ENCODE data around the gene RASAL2.

DNA sequence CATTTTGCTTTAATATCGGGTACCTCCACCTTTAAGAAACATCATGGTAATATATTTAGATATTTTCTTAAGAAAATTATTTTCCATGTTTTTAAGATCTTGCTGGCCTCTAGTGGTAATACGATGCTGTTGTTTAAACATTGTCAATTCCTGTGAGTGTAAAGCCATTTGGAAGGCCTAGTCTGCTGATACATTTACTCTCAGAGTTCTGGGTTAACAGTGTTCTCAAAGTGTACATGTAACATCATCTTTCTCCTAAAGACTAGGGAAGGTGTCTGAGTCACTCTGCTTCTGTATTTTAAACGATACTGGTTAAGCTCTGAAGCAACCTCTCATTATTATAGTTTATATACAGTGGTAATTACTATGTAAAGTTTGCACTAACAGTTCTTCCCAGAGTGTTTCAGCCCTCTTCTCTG, 189.1 kb downstream of the RASAL2 start:
- TF ChIP-seq CTCF (IDR thresholded peaks at IDR 0.05) (peak; percentile 65; the same call in 1 of the 2 replicates), POLR2AphosphoS5 (IDR thresholded peaks at IDR 0.05; ENCODE audit: low read depth, low read length) (no peak), TCF7L2 (IDR thresholded peaks at IDR 0.05; ENCODE audit: low read depth, low read length) (no peak), SIN3A (IDR thresholded peaks at IDR 0.05; ENCODE audit: borderline replicate concordance, insufficient read depth, low read depth, low read length) (no peak)
- TF ChIP-seq, protein P1, sequence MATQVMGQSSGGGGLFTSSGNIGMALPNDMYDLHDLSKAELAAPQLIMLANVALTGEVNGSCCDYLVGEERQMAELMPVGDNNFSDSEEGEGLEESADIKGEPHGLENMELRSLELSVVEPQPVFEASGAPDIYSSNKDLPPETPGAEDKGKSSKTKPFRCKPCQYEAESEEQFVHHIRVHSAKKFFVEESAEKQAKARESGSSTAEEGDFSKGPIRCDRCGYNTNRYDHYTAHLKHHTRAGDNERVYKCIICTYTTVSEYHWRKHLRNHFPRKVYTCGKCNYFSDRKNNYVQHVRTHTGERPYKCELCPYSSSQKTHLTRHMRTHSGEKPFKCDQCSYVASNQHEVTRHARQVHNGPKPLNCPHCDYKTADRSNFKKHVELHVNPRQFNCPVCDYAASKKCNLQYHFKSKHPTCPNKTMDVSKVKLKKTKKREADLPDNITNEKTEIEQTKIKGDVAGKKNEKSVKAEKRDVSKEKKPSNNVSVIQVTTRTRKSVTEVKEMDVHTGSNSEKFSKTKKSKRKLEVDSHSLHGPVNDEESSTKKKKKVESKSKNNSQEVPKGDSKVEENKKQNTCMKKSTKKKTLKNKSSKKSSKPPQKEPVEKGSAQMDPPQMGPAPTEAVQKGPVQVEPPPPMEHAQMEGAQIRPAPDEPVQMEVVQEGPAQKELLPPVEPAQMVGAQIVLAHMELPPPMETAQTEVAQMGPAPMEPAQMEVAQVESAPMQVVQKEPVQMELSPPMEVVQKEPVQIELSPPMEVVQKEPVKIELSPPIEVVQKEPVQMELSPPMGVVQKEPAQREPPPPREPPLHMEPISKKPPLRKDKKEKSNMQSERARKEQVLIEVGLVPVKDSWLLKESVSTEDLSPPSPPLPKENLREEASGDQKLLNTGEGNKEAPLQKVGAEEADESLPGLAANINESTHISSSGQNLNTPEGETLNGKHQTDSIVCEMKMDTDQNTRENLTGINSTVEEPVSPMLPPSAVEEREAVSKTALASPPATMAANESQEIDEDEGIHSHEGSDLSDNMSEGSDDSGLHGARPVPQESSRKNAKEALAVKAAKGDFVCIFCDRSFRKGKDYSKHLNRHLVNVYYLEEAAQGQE (IDR thresholded peaks at IDR 0.05; ENCODE audit: insufficient read depth in 1 of 2, low read depth in 2 of 2, low read length in 1 of 2) = no peak
